Activated CD8-positive, alpha-beta memory T cell treated with anti-CD3 and anti-CD28 coated beads, Interleukin-2, amount 10 ng/mL, durations not matched to agents 7 days and 5 days (primary cell): Measurements from ENCODE around the gene RASA3. TPM values are rescaled to one million over a fixed set of nuclear protein-coding genes. Genes with fewer than 3 reads are reported as not detected.

Source experiments
- total RNA-seq, 2 experiments: library from RNA; stranded (reverse); gene quantifications; one replicate each; pipeline ENCODE4 v1.2.3, GENCODE V29; 2021

Gene RASA3
- total RNA-seq, 2 experiments from 2014 or later: 16.3 to 49.2 TPM

Other genes starting within 250 kb of the RASA3 start
- gene C13orf46, start 158.5 kb downstream of the RASA3 start, total RNA-seq: 1 to 10 TPM in 1 of 2 experiments, under 1 TPM in 1; 0.37 to 2.3 TPM
- gene CFAP97D2, start 46.6 kb upstream of the RASA3 start, total RNA-seq: not detected
- 10 to 100 TPM; 73.5 to 81.5 TPM for gene CDC16, start 102.3 kb upstream of the RASA3 start, total RNA-seq
- gene UPF3A, start 149.0 kb upstream of the RASA3 start, total RNA-seq: 10 to 100 TPM; 56.1 to 63.4 TPM
- gene CHAMP1, start 181.9 kb upstream of the RASA3 start, total RNA-seq: 10 to 100 TPM; 34.1 to 37.0 TPM